Left kidney (tissue), 2 donors: ENCODE measurements around the gene SIL1. TPM values are rescaled to one million over a fixed set of nuclear protein-coding genes. Genes with fewer than 3 reads are reported as not detected.
"Not testable (repeated sequence)": the region's sequence is repeated elsewhere in the genome, so short reads cannot be mapped to it uniquely, and the experiment has no call there.

Source experiments
- DNase-seq: peaks from one replicate; pipeline ENCODE4 v3.0.0-alpha.2; 2013
- polyA plus RNA-seq: library from polyadenylated mRNA; unstranded; fragments of 120-200 nt; gene quantifications from one replicate; pipeline ENCODE4 v1.2.1, GENCODE V29; 2013; ENCODE audit not compliant: insufficient read length

Gene SIL1
- polyA plus RNA-seq, 1 donor, result 47.8 TPM

DNA sequence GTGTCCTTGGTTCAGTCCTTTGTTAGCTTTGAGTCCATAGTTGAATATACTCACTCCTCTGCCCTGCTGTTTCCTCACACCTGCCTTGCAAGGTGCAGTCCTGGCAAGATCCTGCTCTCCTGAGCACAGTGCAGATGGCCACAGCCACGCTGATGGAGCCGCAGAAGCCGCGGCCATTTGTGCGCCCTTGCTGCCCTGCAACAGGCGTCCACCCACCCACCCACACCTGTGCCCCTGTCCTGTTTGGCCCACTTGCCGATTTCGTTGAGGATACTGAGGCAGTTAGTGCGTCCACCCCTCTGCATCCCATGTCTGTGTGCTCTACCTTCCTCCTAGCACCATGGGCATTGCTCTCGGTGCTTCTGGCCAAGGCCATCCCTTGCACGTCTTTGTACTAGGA lies 271.9 kb downstream of the SIL1 start:
- no peak for DNase-seq

GRCh38 chr5:138925090-138925635 lies 273.0 kb downstream of the SIL1 start:
- no peak for DNase-seq

- DNase-seq, result no peak
These were observed 275.7 kb downstream of the SIL1 start for GRCh38 chr5:138922494-138922893.

- DNase-seq, result not testable (repeated sequence)
These were observed 276.8 kb downstream of the SIL1 start for GRCh38 chr5:138921362-138921761.

- DNase-seq, result no peak
These were observed 278.0 kb downstream of the SIL1 start for GRCh38 chr5:138920181-138920580.

DNA sequence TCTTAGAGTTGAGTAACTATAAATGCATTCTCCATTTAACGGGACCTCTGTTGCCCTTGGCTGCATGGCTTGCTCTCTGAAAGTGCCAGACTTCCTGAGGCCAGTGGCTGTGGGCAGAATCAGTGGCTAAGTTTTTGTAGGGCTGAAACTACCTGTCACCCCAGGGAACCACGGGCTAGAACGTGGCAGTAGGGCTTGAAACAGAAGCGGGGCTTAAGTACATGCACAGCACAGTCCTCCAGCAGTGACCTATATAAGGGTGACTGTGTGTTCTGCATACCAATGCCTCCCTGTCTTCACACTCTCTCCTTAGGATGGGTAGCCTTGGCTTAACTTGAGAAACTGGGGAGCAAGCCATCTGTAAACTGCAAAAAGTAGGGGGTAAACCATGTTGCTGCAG lies 279.5 kb downstream of the SIL1 start:
- DNase-seq, result no peak

- no peak for DNase-seq
These were observed 283.8 kb downstream of the SIL1 start for GRCh38 chr5:138914338-138914737.

- DNase-seq, result no peak
These were observed 284.4 kb downstream of the SIL1 start for GRCh38 chr5:138913773-138914172.

GRCh38 chr5:138912093-138912492 lies 286.1 kb downstream of the SIL1 start:
- no peak for DNase-seq

- DNase-seq, result no peak
These were observed 286.7 kb downstream of the SIL1 start for GRCh38 chr5:138911441-138911840.

GRCh38 chr5:138910546-138911185 lies 287.5 kb downstream of the SIL1 start:
- no peak for DNase-seq

- DNase-seq, result no peak
These were observed 288.4 kb downstream of the SIL1 start for GRCh38 chr5:138909734-138910133.

DNA sequence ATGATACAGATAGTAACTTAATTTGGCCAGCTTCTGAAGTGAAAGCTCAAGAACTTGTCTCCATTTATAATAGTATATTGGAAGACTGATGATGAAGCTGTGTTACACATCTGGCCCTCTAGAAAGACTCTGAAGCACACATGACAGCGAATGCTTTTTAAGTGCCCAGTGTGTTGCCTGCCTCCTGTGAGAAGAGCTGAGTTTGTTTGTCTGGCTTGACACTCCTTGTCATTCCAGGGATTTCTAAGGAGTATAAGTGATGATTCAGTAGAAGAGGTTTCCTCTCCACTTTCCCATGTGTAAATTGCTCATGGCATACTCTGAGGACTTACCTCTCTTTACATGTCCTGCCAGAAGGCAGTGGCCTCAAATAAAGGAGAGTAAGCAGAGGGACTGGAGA lies 292.6 kb downstream of the SIL1 start:
- no peak for DNase-seq

DNA sequence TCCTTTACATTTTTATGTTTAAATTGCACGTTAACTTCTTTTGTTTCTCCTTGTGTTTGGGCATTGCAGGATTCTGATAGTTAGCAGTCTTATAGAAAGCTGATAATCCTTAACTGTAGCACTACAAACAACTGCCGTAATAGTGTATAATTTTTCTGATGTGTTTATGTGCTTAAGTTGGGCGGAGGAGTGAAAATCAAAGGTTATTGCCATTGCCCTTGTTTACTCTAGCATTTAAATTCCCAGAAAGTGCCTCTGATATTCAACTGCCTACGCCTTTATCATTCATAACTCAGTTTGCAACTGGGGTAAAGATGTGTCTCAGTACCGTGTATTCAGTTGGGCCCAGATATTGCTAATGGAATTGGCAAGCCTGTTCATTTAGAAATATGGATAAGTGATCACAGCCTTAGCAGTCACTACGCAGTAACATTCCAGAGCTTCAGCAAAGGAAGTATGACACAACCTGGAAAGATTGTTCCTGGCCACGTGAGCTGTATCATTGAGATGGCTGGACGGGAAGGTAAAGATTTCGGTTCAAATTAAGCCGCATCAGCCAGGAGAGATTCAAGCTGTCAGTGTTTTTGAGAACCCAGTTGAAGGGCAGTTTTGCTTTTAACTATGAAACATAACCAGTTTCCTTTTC lies 294.9 kb downstream of the SIL1 start:
- DNase-seq, result no peak

- DNase-seq, result no peak
These were observed 296.5 kb downstream of the SIL1 start for GRCh38 chr5:138901716-138902115.

GRCh38 chr5:138900281-138900965 lies 297.7 kb downstream of the SIL1 start:
- DNase-seq, result no peak

GRCh38 chr5:138898742-138899141 lies 299.4 kb downstream of the SIL1 start:
- no peak for DNase-seq

- DNase-seq, result no peak
These were observed 299.9 kb downstream of the SIL1 start for GRCh38 chr5:138898299-138898698.

Other genes with a start within 250 kb of the SIL1 start
- gene MATR3, start 95.4 kb upstream of the SIL1 start, polyA plus RNA-seq, result 753 TPM
- 176 TPM for gene PAIP2, start 143.5 kb upstream of the SIL1 start, polyA plus RNA-seq
- 15.7 TPM for gene SLC23A1, start 184.9 kb upstream of the SIL1 start, polyA plus RNA-seq
- 0.96 TPM for gene MZB1, start 191.5 kb upstream of the SIL1 start, polyA plus RNA-seq
- 2.4 TPM for gene PROB1, start 196.7 kb upstream of the SIL1 start, polyA plus RNA-seq
- 12.7 TPM for gene SPATA24, start 205.7 kb upstream of the SIL1 start, polyA plus RNA-seq
- gene DNAJC18, start 241.2 kb upstream of the SIL1 start, polyA plus RNA-seq, result 27.7 TPM